HCT116 (cell line): Measurements from ENCODE around the gene MUC5B.

Source experiments
- ATF3 ChIP-seq: IDR thresholded peaks from 2 replicates; pipeline ENCODE4 v1.6.1; 2012
- CTCF ChIP-seq, 3 experiments: fragments of 200-600 bp in 1 of 3; sonication (generic) in 1 of 3; IDR thresholded peaks in 2 of 3; conservative IDR thresholded peaks in 1 of 3; 2 replicates each; pipeline ENCODE4 v1.5.1; 2012 to 2017; ENCODE audit warnings: low read depth in 2 of 3, low read length in 2 of 3, antibody characterized with exemption in 1 of 3, borderline replicate concordance in 1 of 3, control low read depth in 1 of 3, mild to moderate bottlenecking in 1 of 3, mixed read lengths in 1 of 3, mixed run types in 1 of 3, moderate library complexity in 1 of 3; ENCODE audit not compliant: insufficient read depth in 1 of 3
- EZH2 ChIP-seq: fragments of 200-600 bp; sonication (generic); IDR thresholded peaks from 2 replicates; pipeline ENCODE4 v1.6.1; 2017; ENCODE audit warnings: antibody characterized with exemption, mixed run types
- EZH2phosphoT487 ChIP-seq: fragments of 200-600 bp; IDR thresholded peaks from 2 replicates; pipeline ENCODE4 v1.6.1; 2018; ENCODE audit warnings: antibody characterized with exemption, borderline replicate concordance
- MAX ChIP-seq: IDR thresholded peaks from 2 replicates; pipeline ENCODE4 v1.6.1; 2012
- POLR2A ChIP-seq: IDR thresholded peaks from 2 replicates; pipeline ENCODE4 v1.7.0; 2011; ENCODE audit warnings: borderline replicate concordance; ENCODE audit not compliant: insufficient read depth, insufficient read length; ENCODE audit errors: extremely low read depth
- POLR2AphosphoS5 ChIP-seq: IDR thresholded peaks from 2 replicates; pipeline ENCODE4 v1.6.1; 2011; ENCODE audit warnings: mild to moderate bottlenecking, low read depth, low read length, moderate library complexity
- RAD21 ChIP-seq: IDR thresholded peaks from 2 replicates; pipeline ENCODE4 v1.6.1; 2012; ENCODE audit warnings: low read depth, mild to moderate bottlenecking
- REST ChIP-seq: IDR thresholded peaks from 2 replicates; pipeline ENCODE4 v1.6.1; 2012; ENCODE audit warnings: low read depth
- SIN3A ChIP-seq: IDR thresholded peaks from 2 replicates; pipeline ENCODE4 v1.6.1; 2012; ENCODE audit warnings: low read depth
- TCF7L2 ChIP-seq: IDR thresholded peaks from 2 replicates; pipeline ENCODE4 v1.7.0; 2011; ENCODE audit warnings: borderline replicate concordance, inconsistent platforms; ENCODE audit not compliant: insufficient read depth, insufficient read length; ENCODE audit errors: extremely low read depth
- YY1 ChIP-seq: IDR thresholded peaks from 2 replicates; pipeline ENCODE4 v1.6.1; 2011; ENCODE audit warnings: low read length, low read depth, moderate library complexity, mild to moderate bottlenecking; ENCODE audit not compliant: insufficient replicate concordance; ENCODE audit errors: extremely low read depth
- ZBTB33 ChIP-seq: IDR thresholded peaks from 2 replicates; pipeline ENCODE4 v1.6.1; 2011; ENCODE audit warnings: mild to moderate bottlenecking, low read length, moderate library complexity; ENCODE audit not compliant: insufficient replicate concordance; ENCODE audit errors: extremely low read depth
- ZNF274 ChIP-seq: fragments of 200-500 bp; sonication (Bioruptor generic); IDR thresholded peaks from 2 replicates; pipeline ENCODE4 v1.6.1; 2014; ENCODE audit warnings: mild to moderate bottlenecking, low read depth, low read length, inconsistent platforms

- TF ChIP-seq EZH2phosphoT487 (no peak), CTCF (IDR thresholded peaks at IDR 0.05 in 2 of 3, conservative IDR thresholded peaks at IDR 0.05 in 1 of 3; ENCODE audit: borderline replicate concordance in 1 of 3, insufficient read depth in 1 of 3, low read depth in 2 of 3, low read length in 2 of 3) (no peak), ZBTB33 (no peak), EZH2 (no peak), REST (no peak), YY1 (no peak), ATF3 (no peak), POLR2A (no peak), ZNF274 (no peak), RAD21 (no peak), SIN3A (no peak), POLR2AphosphoS5 (no peak), MAX (no peak), TCF7L2 (no peak)
Measured at GRCh38 chr11:1263010-1263409, 40.1 kb downstream of the MUC5B start.
